ENCODE results near the gene SLC11A2. TPM values are rescaled to one million over a fixed set of nuclear protein-coding genes. Genes with fewer than 3 reads are reported as not detected.

SLC11A2 gene
- total and polyA plus RNA-seq, 9 donors: 18.4 to 29.1 (median 20.7) TPM

DNA sequence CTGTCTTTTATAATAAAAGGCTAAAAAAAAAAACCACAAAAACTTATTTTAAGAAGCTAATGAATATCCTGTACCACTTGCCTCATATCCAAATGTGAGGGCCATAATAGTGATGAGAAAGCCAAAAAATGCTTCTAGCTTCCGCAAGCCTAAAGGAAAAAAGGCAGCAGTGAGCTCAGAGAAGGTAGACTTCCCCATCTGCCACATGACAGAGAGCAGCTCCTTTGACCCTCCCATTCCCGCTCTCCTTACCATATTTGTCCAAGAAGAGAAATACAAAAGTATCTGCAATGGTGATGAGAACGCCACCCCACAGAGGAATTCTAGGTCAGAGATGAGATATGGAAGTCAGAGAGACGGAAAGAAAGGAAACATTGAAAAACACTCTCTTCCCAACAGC is 27.1 kb downstream of the SLC11A2 start:
- Histone ChIP-seq H3K27ac (ENCODE audit: low read length) (no peak overlapping the region), H3K9me3 (replicated peaks; ENCODE audit: control insufficient read depth, low read depth, low read length) (no peaks in the 10 kb centered on the region), H3K4me1 (ENCODE audit: control insufficient read depth, insufficient read depth, low read length) (no peaks in the 10 kb centered on the region), H3K36me3 (ENCODE audit: control insufficient read depth, insufficient read depth, low read length) (peaks cover 56% of the 10 kb centered on the region), H3K4me3 (ENCODE audit: low read length) (no peak overlapping the region), H3K27me3 (ENCODE audit: control insufficient read depth, insufficient read depth, low read length) (no peaks in the 10 kb centered on the region)
- DNase-seq: peak; percentile 52
- no CpG with 5 or more reads among the region's 4 CpGs for WGBS (ENCODE audit: insufficient coverage)

DNA sequence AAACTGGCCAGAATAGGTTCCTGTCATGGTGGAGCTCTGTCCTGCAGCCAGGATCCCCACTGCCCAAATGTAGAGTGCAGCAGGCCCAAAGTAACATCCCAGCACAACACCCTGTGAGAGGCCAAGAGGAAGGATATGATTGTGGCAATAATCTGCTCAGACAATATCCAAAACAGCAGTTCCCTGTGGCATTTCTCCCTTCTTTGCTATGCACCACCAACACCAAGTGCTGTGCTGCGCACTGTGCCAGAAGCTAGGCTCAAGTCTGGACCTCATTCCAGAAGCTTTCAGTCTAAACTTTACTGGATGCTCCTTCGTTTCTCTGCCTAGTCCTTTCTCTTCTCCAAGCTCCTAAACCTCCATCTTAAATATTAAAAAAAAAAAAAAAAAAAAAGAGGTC is 33.4 kb downstream of the SLC11A2 start:
- Histone ChIP-seq H3K27me3 (ENCODE audit: control insufficient read depth, insufficient read depth, low read length) (no peaks in the 10 kb centered on the region), H3K27ac (ENCODE audit: low read length) (no peak overlapping the region), H3K9me3 (replicated peaks; ENCODE audit: control insufficient read depth, low read depth, low read length) (no peaks in the 10 kb centered on the region), H3K4me1 (ENCODE audit: control insufficient read depth, insufficient read depth, low read length) (no peaks in the 10 kb centered on the region), H3K36me3 (ENCODE audit: control insufficient read depth, insufficient read depth, low read length) (peaks cover 71% of the 10 kb centered on the region), H3K4me3 (ENCODE audit: low read length) (no peak overlapping the region)
- DNase-seq: peak; percentile 36
- WGBS (ENCODE audit: insufficient coverage): 0% methylated on average over 1 of the region's 2 CpGs

DNA sequence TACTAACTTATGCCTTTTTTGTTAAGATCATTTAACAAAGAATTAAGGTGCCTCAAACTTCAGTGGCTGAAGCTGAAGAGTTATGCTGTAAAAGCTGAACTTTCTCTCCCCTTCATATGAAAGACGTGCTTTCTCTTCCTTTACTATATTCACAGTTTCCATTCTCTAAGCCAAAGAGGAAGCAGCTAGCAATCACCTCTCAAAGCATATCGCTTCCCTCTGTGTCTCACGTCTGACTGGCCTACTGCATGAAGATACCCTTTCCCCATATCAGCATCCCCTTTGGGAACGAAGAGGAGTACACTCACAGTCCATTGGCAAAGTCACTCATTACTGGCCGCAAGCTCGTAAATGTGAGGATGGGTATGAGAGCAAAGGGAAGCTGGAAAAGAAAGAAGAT is 34.9 kb downstream of the SLC11A2 start:
- H3K27ac ChIP-seq (ENCODE audit: low read length): peak overlapping the region; percentile 29
- H3K4me1 ChIP-seq (ENCODE audit: control insufficient read depth, insufficient read depth, low read length): peaks cover 5% of the 10 kb centered on the region
- peak; percentile 74 for DNase-seq
- no peaks in the 10 kb centered on the region for H3K27me3 ChIP-seq (ENCODE audit: control insufficient read depth, insufficient read depth, low read length)
- no peak overlapping the region for H3K4me3 ChIP-seq (ENCODE audit: low read length)
- WGBS (ENCODE audit: insufficient coverage): 44% methylated on average over 2 of the region's 6 CpGs
- no peaks in the 10 kb centered on the region for H3K9me3 ChIP-seq (replicated peaks; ENCODE audit: control insufficient read depth, low read depth, low read length)
- H3K36me3 ChIP-seq (ENCODE audit: control insufficient read depth, insufficient read depth, low read length): peaks cover 69% of the 10 kb centered on the region

DNA sequence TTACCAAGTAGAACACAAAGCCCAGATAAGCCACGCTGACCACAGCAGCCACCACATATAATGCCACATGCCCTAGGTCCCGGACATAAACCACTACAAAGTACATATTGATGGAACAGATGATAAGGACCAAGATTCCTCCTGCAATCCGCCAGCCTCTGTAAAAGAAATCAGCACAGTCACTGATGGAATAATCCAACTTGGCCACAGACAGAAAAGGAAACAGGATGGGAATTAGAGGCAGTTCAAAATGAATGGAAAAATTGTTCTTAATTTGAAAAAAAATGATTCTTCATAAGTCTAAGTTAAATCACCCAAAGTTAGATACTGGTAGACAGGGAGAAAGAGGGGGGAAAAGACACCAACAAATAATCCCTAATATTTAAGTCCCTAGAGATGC is 35.4 kb downstream of the SLC11A2 start:
- peaks cover 66% of the 10 kb centered on the region for H3K36me3 ChIP-seq (ENCODE audit: control insufficient read depth, insufficient read depth, low read length)
- no peak overlapping the region for H3K4me3 ChIP-seq (ENCODE audit: low read length)
- no peaks in the 10 kb centered on the region for H3K27me3 ChIP-seq (ENCODE audit: control insufficient read depth, insufficient read depth, low read length)
- peaks cover 5% of the 10 kb centered on the region for H3K4me1 ChIP-seq (ENCODE audit: control insufficient read depth, insufficient read depth, low read length)
- no peaks in the 10 kb centered on the region for H3K9me3 ChIP-seq (replicated peaks; ENCODE audit: control insufficient read depth, low read depth, low read length)
- peak overlapping the region; percentile 1 for H3K27ac ChIP-seq (ENCODE audit: low read length)
- peak; percentile 61 for DNase-seq
- WGBS (ENCODE audit: insufficient coverage): no CpG with 5 or more reads among the region's 3 CpGs

DNA sequence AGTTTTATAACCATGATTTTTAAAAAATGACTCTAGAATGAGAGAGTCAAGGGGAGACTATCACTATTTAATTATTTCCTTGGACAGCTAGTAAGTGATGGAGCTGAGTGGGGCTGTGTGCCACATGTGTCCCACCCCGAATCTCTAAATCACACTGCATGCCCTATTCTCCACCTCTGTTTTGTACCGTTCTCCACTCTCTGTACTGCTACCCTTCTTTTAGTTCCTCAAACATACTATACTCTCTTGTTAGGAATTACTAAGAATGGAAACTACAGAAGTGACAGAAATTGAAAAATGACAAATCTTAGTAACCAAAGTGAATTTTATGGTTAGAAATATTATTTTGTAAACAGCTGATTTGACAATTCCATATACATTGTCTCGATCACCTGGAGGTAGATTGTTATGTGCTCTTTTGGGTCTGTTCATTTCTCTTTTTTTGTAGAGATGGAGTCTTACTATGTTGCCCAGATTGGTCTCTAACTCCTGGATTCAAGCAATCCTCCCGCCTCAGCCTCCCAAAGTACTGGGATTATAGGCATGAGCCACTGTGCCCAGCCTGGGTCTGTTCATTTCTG is 35.9 kb downstream of the SLC11A2 start:
- no peaks in the 10 kb centered on the region for H3K27me3 ChIP-seq (ENCODE audit: control insufficient read depth, insufficient read depth, low read length)
- no peaks in the 10 kb centered on the region for H3K9me3 ChIP-seq (replicated peaks; ENCODE audit: control insufficient read depth, low read depth, low read length)
- no peak for DNase-seq
- peaks cover 5% of the 10 kb centered on the region for H3K4me1 ChIP-seq (ENCODE audit: control insufficient read depth, insufficient read depth, low read length)
- H3K36me3 ChIP-seq (ENCODE audit: control insufficient read depth, insufficient read depth, low read length): peaks cover 60% of the 10 kb centered on the region
- no peak overlapping the region for H3K4me3 ChIP-seq (ENCODE audit: low read length)
- WGBS (ENCODE audit: insufficient coverage): 88% methylated on average over 1 of the region's 4 CpGs
- no peak overlapping the region for H3K27ac ChIP-seq (ENCODE audit: low read length)

DNA sequence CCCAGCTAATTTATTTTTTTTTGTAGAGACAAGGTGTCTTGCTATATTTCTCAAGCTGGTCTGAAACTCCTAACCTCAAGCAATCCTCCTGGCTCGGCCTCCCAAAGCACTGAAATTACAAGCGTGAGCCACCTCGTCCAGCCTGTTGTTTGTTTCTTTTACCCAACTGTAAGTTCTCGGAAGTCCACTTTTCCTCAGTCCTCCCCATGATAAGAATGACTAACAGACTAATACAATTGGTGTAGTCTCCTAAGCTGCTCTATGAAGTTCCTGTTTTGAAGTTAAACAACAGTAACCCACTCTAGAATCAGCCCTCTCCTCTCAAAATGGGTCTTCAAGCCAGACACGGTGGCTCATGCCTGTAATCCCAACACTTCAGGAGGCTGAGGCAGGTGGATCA is 37.3 kb downstream of the SLC11A2 start:
- Histone ChIP-seq H3K4me3 (ENCODE audit: low read length) (no peak overlapping the region), H3K27ac (ENCODE audit: low read length) (no peak overlapping the region), H3K9me3 (replicated peaks; ENCODE audit: control insufficient read depth, low read depth, low read length) (no peaks in the 10 kb centered on the region), H3K4me1 (ENCODE audit: control insufficient read depth, insufficient read depth, low read length) (peaks cover 5% of the 10 kb centered on the region), H3K36me3 (ENCODE audit: control insufficient read depth, insufficient read depth, low read length) (peaks cover 49% of the 10 kb centered on the region), H3K27me3 (ENCODE audit: control insufficient read depth, insufficient read depth, low read length) (no peaks in the 10 kb centered on the region)
- WGBS (ENCODE audit: insufficient coverage): 93% methylated on average over 5 of the region's 5 CpGs
- DNase-seq: no peak

DNA sequence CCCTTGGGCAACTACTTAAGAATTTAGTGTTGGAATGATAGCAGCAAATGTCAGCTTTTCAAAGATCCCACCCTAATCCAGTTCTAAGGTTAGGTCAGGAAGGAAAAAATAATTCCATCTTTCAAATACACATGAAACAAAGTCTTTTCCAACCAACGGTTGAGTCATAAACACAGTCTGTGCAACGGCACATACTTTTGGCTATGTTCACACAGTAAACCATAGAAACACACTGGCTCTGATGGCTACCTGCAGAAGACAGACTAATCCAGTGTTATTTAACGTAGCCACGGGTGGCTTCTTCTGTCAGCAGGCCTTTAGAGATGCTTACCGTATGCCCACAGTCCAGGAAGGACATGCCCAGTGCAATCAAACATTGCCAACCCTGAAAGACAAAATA is 38.1 kb downstream of the SLC11A2 start:
- Histone ChIP-seq H3K9me3 (replicated peaks; ENCODE audit: control insufficient read depth, low read depth, low read length) (no peaks in the 10 kb centered on the region), H3K27me3 (ENCODE audit: control insufficient read depth, insufficient read depth, low read length) (no peaks in the 10 kb centered on the region), H3K27ac (ENCODE audit: low read length) (no peak overlapping the region), H3K4me1 (ENCODE audit: control insufficient read depth, insufficient read depth, low read length) (peaks cover 5% of the 10 kb centered on the region), H3K4me3 (ENCODE audit: low read length) (no peak overlapping the region), H3K36me3 (ENCODE audit: control insufficient read depth, insufficient read depth, low read length) (peaks cover 49% of the 10 kb centered on the region)
- WGBS (ENCODE audit: insufficient coverage): 74% methylated on average over 5 of the region's 5 CpGs
- DNase-seq: no peak

DNA sequence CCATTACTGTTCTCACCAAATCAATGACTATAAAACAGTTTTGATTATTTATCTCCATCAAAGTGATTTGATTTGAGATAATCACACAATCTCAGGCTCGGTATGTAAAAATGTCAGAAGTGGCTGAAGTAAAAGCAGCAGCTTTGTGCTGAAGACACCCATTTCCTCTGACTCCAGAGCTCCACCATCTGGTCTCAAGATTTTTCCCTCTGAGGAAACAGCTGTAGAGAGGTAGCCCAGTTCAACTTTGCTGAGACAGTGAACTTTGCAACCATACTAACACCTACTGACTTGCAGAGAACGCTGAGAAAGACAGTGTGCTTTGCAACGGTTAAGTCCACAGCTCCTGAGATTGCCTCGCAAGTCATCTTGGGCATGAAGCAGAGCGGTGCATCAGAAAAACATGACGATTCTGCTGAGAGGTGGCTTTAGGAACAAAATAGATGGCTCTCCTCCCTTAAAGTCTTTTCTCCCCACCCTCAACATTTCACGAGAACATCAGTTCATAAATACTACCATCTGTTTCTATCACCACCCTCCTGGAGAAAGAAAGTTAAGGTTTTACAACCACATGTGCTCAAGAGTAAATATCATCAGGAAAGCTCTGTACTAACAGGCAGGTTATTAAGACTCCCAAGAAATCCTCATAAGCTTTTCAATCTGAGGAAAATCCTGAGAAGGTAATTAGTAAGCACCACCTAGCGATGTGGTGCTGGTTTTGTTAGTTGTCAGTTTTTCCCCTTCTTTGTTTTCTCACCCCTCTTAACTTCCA is 39.0 kb downstream of the SLC11A2 start:
- H3K4me3 ChIP-seq (ENCODE audit: low read length): no peak overlapping the region
- H3K27ac ChIP-seq (ENCODE audit: low read length): peak overlapping the region; percentile 44
- peak; percentile 89 for DNase-seq
- no peaks in the 10 kb centered on the region for H3K27me3 ChIP-seq (ENCODE audit: control insufficient read depth, insufficient read depth, low read length)
- H3K4me1 ChIP-seq (ENCODE audit: control insufficient read depth, insufficient read depth, low read length): peaks cover 5% of the 10 kb centered on the region
- no peaks in the 10 kb centered on the region for H3K9me3 ChIP-seq (replicated peaks; ENCODE audit: control insufficient read depth, low read depth, low read length)
- 21% methylated on average over 4 of the region's 8 CpGs for WGBS (ENCODE audit: insufficient coverage)
- H3K36me3 ChIP-seq (ENCODE audit: control insufficient read depth, insufficient read depth, low read length): peaks cover 41% of the 10 kb centered on the region

DNA sequence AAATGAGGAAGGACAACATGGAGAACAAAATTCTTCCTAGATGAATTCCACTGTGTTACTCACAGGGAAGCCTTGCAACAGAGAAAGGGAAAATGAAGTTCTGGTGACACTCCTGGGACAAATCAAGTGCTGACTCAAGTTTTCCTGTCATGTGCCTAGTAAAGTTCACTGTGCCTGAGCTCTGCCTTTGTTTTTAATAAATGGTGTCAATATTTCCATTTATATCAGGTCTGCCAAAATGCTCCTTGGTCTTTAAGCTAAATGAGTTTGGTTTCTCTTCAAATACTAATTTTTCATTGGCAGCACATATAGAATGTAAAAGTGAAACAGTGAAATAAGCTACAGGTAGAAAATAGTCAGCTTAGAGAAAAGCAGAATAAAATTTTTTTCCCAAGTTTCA is 40.9 kb downstream of the SLC11A2 start:
- H3K9me3 ChIP-seq (replicated peaks; ENCODE audit: control insufficient read depth, low read depth, low read length): no peaks in the 10 kb centered on the region
- no peaks in the 10 kb centered on the region for H3K27me3 ChIP-seq (ENCODE audit: control insufficient read depth, insufficient read depth, low read length)
- H3K36me3 ChIP-seq (ENCODE audit: control insufficient read depth, insufficient read depth, low read length): peaks cover 27% of the 10 kb centered on the region
- peaks cover 5% of the 10 kb centered on the region for H3K4me1 ChIP-seq (ENCODE audit: control insufficient read depth, insufficient read depth, low read length)
- H3K27ac ChIP-seq (ENCODE audit: low read length): peak overlapping the region; percentile 90
- no peak overlapping the region for H3K4me3 ChIP-seq (ENCODE audit: low read length)
- DNase-seq: peak; percentile 94

DNA sequence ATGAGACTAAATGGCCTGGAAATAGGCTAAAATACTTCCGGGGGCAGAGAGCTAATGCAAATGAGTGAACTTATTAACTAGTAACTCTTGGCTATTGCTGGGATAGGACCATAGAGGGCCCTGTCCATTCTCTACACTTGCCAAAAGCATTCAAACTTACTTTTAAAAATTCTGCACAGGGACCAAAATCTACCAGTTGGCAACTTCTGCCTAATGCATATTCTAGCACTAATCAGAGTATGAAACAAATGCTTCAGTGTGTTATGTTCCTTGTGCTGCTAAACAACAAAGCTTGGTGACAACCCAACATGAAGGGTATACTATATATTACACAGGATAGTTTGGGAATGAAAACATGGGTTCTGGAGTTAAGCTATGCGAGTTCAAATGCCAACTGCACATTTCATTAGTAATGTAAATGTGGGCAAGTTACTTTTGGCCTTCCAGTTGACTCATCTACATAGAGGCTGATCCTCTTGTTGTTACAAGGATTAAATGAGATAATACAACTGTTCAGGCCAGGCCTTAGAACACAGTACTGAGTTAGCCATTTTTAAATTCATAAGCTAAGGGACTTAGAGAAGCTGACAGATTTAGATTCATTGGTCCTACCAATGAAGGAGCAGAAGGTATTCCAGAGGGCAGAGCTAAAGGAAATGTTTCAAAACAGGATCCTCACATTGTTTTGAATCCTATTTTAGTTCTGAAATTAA is 41.4 kb downstream of the SLC11A2 start:
- DNase-seq: no peak
- 0% methylated on average over 1 of the region's 2 CpGs for WGBS (ENCODE audit: insufficient coverage)
- Histone ChIP-seq H3K4me1 (ENCODE audit: control insufficient read depth, insufficient read depth, low read length) (peaks cover 5% of the 10 kb centered on the region), H3K27me3 (ENCODE audit: control insufficient read depth, insufficient read depth, low read length) (no peaks in the 10 kb centered on the region), H3K9me3 (replicated peaks; ENCODE audit: control insufficient read depth, low read depth, low read length) (no peaks in the 10 kb centered on the region), H3K36me3 (ENCODE audit: control insufficient read depth, insufficient read depth, low read length) (peaks cover 24% of the 10 kb centered on the region), H3K4me3 (ENCODE audit: low read length) (no peak overlapping the region), H3K27ac (ENCODE audit: low read length) (peak overlapping the region; percentile 90)
